HL-60/S4 treated with phorbol 12-myristate 13-acetate at 8.2 ng/mL for 4 days and 3 days (cell line): ENCODE measurements around the gene PRPF8.
"Not testable (repeated sequence)": the region's sequence is repeated elsewhere in the genome, so short reads cannot be mapped to it uniquely, and the experiment has no call there.

Source experiments
- in situ Hi-C: fragments of 300-500 bp; cut with MboI; formaldehyde crosslinking; loops from 2 replicates; pipeline ENCODE4 v1.15.0; 2022; ENCODE audit warnings: low sequenced_read_pairs

The PRPF8 gene

DNA sequence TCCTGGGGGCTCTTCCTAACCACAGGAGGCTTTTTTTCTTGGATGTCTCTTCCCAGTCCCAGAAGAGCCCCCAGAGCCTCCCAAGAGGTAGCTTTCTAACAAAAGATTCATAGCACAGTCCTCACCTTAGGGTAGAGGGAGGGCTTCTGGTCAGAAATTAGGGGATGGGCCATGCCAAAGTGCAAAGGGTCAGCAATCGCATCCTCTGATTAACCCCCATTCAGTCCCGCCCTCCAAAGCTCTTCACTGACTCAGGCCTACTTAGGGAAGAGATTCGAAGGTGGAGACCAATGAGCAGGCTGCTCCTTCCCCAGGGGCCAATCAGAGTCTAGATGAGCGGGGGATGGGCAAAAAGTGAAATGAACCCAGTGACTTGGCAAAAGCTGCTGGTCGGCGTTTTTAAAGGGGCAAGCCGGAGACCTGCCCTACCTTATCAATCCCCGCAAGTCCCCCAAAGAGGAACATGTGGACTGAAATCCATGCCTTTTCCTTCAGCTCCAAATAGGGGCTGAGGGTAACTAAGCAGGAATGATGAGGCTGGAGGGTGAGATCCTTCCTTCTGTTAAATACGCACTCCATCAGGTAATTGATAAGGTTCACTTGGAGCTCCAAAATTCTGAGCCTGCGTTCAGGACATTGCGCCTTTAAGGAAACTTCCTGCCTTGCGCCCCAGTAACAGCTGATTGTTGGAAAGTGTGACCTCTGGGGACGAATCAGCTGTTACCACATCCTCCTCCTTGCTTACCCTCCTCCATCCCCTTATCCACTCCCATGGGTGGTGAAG, 32.4 kb upstream of the PRPF8 start:
- in situ Hi-C loops, result no loop called here

DNA sequence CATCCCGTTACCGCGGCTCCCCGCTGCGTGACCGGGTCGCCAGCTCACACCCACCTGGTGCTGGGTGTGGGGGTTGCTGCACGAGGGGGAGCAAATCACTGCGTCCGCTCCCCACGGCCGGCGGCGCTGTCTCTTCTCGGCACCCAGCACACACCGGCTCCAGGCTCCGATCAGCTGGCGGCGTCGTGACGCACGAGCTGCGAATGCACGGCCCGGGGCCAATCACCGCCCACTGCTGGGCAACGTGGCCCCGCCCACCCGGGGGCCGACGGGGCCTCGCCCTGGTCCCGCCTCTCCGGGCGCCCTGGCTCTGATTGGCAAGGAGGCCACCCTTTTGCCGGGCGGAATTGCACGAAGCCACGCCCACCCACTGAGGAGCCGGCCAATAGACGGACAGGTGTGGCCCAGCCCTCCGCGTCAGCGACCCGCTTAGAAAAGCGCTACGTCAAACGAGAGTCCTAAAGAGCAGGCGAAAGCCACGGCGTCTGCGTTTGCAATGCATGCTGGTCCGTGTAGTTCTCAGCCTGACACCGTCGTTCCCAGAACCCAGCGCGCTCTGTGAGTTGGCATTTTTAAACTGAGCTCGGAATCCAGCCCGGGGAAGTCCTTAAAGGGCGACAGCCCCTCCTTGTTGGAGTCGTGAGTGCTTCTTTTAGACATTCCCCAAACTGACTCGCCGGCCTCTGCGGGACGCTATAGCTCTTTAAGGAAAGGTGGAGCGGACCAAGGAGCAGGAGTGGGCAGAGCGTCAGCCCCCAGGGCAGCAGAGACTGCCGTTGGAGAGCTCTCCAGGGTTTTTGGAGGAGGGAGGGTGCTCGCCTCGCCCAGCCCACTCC, 31.6 kb upstream of the PRPF8 start:
- in situ Hi-C loops, result no loop called here

DNA sequence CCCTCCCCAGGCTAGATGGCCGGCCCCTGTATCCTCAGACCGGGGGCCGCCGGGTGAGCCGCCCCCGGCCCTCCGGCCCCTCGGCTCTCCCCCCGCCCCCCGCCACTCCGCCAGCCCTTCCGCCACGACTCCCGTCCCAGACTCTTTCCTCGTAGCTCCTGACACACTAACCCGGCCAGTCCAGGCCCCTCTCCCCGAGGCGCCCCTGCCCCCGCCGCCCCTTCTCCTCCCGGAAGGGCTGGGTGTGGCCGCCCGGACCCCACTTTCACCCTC, 31.1 kb upstream of the PRPF8 start:
- in situ Hi-C loops, result no loop called here

DNA sequence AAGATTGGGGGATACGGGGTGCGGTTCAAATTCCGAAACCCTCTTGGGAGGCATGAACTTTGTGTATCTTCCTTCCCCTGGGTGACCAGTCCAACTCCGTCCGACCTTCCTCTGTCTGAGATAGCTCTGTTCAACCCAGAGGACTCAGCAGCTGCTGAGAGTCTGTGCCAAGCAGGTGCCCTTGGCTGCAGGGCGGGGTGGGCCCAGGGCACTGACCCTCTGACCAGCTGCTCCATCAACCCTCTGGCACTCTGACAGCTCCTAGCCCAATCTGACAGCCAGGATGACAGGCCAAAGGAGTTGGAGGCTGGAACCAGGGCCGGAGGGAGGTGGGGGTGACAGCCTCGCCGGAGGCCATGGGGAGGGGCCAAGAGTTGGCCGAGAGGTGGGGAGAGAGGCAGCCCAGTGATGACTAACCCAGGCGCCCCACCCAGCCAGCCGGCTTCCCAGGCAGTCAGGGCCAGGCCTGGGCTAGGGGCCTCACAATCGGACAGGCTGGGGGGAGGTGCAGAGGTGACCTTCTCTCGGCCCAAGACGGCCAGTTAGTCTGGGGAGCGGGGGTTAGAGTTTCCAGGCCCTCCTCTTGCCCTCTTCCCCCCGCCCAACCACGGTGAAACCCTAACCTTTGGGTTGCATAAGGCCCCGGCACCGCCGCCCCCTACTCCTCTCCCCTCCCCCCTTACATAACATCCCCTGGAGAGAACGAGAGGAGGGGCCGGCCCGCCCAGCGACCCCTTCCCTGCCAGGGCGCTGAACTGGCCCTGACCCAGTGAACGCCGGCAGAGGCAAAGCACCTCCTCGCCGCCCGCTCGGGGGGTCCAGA, 30.5 kb upstream of the PRPF8 start:
- in situ Hi-C loops, result no loop called here

DNA sequence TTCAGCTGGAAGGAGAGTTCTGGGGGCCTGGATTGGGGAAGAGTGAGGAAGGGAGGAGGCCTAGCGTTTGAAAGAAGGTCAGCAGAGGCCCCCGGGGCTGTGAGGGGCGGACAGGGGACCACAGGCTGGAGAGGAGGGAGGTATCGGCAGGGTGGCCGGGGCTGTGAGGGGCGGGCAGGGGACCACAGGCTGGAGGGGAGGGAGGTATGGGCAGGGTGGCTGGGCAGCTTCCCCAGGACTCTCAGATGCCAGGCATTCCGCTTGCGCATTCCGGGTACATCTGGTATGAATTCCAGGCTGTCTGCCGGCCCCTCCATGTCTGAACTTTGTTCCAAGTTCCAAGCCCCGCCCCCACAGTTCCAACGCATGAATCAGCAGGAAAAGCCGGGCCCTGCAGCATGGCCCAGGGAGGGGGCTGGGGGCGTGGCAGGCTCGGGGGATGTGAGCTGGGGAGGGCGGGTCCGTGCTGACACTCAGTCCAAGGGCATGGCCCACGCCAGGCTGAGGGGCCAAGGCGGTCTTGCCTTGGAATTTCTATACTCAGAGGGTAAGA, 29.8 kb upstream of the PRPF8 start:
- in situ Hi-C loops, result no loop called here

DNA sequence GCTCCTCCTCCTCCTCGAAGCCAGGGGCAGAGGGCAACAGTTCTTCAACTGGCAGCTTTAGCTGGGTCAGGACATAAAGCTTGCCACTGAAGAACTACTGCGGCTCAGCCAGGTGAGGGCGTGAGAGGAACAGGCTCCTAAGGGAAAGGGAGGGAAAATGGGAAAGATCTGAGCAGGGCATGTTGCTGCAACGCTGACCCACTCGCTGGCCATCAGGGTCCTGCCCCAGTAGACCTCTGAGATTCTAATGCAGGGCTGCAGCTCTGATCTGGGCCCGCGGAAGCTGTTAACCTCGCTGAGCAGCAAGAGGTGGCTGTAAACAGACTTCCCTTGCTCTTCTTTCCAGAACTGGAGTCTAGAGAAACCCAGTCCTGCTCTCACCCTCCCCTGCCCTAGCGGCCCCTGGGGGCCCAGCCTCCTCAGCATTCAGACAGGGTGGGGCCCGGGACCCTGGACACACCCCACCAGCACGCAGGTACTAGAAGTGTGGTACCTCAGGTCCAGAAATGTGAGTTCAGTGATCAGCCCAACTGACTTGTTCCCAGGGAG, 29.3 kb upstream of the PRPF8 start:
- in situ Hi-C loops, result no loop called here

DNA sequence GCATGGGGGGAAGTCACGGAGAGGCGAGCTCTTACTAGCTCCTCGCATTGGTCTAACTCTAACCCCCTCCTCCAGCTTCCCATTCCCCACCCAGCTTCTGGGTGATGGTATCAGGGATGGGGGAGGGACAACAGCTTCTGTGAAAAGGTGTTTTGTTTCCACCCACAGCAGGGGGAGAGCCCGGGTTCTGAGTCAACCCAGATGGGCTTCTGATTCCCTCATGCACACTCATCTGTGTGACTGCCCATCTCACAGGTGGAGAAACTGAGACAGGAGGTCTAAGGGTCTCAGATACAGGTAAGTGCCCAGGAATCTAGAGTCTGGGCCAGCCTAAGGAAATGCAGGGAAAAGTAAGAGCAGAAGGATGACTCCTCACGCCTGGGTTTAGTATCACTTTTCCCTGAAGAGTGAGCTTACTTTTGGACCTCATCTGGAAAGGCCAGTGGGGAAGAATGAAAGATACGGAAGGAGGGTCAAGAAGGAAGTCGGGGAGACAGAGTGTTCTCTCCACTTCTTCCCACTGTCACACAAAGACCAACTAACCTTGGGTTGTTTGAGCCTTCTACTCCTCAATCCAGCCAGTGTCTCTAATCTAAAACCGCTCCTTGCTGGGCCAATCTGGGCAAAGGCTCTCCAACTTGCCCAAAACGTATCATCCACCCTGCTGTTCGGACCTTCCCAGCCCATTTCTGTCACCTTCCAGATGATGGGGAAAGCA, 28.7 kb upstream of the PRPF8 start:
- in situ Hi-C loops, result no loop called here

DNA sequence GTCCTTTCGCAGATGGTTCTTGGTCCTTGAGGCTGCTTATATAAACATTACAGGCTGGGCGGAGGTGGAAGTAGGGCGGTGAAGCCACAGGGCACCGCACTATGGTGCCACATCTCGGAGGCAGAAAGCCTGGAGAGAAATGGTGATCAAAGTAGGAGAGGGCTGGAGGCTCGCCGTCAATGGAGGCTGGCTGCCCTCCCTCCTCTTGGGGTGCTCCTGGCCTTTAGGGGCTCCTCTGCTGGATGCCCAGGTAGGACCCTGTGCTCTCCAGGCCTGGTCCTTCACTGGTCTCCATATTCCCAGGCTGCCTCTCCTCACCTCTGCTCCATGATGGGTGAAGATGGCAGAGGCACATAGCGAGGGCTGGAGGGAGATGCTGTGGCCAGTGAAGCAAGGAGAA, 27.6 kb upstream of the PRPF8 start:
- in situ Hi-C loops, result no loop called here

DNA sequence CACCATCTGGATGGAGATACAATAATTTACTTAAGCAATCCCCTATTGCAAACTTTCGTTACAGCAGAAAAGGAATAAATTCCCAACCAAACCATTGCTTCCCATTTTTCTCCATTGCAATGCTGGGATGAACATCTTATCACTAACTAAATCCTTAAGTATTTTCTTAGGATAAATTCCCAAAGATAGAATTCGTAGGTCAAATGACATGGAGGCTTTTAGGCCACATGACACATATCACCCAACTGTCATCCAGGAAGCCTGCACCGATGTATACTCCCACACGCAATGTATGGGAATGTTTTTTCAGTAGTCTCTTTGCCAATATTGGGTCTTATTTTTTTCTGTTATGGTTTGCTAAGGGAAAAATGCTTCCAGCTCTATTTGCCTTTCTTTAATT, 27.1 kb upstream of the PRPF8 start:
- in situ Hi-C loops, result no loop called here

DNA sequence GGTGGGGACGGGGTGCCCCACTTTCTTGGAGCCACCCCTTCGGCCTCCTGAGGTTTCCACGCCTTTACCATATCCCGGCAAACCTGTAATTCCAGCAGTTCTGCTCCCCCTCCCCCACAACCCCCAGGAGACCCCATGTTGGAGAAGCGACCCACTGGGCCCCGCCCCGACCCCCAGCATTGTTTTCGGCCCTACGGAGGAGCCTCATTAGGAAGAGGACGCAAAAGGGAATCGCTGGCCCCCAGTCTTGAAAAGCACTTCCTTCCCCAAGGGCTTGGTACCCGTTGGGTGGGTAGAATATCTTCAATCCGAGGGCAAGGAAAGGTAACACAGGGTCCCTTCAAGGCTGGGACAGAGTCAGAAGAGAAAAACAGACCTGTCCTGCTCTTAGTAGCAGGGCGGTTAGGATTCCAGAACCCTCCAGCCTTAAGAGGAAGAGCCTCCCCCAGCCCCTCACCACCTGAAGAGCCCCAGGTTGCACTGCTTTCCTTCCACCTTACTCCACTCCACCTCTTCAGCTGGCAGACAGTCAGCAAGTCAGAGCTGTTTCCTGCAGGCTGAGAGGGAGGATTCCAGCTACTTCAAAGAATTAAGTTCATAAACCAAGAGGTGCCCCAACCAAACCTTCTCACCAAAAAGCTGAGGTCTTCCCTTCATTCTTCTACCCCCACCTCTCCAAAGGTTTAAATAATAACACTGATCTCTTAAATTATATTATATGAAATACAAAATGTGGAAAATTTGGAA, 26.3 kb upstream of the PRPF8 start:
- in situ Hi-C loops, result no loop called here

DNA sequence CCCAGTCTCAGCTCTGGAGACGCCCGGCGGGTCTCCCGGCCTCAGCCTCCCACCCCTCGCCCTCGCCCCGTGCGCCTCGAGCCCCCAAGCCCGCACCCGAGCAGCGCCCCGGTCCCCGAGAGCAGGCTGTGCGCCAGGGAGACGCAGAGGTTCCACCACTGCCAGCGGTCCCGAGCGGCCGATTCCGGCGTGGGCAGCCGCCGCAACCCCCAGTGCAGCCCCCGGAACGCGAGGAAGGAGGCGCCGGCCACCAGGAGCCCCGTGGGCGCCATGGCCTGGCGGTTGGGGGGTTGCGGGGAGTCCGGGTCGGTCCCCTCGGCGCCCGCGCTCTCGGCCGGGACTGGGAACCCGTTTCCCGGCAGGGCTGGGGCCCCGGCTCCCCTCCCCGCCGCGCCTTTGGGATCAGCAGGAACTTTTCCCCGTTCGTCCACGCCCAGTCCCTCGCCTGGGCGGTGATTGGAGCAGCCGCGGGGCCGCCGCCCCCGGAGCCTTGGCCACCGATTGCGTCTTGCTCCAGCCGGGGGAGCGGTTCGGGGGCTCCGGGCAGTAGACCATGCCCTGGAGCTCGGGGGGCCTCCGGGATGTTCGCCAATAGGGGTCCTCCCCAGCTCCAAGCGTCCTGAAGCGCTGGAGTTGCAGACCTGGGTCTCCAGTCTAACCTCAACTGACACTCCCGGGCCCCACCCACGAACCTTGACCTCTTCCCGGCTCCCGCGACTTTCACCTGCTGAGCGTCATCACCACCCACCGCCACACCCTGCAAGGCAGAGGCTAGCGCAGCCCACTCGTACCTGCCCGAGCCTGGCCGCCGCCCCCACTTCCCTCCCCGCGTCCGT, 25.5 kb upstream of the PRPF8 start, which contains the start of gene TLCD2:
TSS of gene TLCD2 (minus strand) at position 407 of the 836 bp plus-strand sequence. CDS start at position 272, 135 bp downstream.
- in situ Hi-C loops, result no loop called here

DNA sequence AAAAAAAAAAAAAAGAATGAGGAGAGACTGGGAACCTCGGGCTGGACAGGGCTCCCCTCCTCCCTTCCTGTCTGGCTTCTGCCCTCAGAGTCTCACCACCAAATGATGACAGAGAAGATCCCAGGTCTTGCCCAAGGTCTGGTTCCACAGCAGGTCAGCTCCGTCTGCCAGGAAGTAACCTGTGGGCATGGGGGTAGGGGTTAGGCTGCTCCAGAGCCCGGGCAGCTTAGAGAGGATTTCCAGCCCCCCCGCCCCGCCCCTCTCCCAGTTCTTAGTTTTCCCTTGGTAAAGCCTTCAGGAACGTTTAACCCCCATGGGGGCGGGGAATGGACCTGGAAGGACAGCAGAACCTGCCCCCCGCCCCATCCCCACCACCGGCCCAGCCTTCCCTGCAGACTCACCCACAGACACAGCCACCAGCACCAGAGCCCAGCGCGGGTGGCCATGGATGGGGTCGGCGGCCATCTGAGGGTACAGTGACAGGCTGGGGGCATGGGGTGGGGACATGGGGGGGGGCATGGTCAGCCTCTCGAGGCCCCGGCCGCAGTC, 24.8 kb upstream of the PRPF8 start:
- in situ Hi-C loops, result no loop called here

DNA sequence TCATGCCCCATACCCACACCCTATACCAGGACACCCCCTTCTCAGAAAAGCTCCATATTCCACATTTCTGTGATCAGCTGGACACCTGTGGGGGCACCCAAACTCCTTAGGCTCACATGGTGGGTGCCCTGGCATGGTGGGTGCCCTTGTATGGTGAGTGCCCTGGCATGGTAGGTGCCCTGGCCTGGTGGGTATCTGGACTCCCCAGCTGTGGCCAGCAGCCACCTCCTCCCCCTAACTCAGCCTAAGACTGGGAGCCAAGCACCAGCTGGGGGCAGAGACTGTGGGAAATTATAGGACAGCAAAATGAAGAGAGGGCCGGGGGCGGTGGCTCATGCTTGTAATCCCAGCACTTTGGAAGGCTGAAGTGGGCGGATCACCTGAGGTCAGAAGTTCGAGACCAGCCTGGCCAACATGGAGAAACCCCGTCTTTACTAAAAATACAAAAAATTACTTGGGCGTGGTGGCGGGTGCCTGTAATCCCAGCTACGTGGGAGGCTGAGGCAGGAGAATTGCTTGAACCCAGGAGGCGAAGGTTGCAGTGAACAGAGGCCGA, 24.2 kb upstream of the PRPF8 start:
- in situ Hi-C loops, result not testable (repeated sequence)

DNA sequence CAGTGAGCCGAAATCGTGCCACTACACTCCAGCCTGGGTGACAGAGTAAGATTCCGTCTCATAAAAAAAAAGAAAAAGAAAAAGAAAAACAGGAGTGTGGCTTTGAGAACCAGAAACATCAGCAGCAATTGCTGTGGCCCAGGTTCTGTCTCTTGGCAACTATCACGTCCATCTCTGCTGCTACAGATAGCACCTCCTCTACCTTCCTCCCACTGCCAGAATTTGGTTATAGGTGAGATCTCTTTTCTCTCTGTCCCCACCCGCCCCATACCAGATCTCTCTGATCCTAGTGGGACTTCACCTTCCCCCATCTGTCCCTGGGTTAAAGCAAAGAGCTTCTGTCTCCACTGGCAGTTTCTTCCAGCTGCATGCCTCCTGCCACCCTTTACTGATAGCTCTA, 22.4 kb upstream of the PRPF8 start:
- in situ Hi-C loops, result no loop called here

DNA sequence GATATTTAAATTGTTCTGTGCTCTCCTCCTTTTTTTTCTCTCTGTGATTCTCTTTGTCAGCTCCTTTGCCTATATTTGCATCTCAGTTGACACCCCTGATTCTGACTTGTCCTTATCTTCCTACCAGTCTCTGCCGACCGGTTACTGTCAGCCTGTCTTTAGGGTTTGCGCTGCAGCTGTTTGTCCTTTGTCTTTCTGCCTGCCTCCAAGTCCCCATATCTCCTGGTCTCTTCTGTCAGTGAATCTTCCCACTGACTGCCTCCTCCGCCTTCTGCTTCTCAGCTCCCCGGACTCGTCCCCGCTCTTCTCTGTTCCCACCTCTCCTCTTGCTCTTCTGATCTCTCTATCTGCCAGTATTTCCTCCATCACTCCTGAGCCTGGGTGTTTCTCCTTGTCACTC, 20.3 kb upstream of the PRPF8 start:
- in situ Hi-C loops, result no loop called here

DNA sequence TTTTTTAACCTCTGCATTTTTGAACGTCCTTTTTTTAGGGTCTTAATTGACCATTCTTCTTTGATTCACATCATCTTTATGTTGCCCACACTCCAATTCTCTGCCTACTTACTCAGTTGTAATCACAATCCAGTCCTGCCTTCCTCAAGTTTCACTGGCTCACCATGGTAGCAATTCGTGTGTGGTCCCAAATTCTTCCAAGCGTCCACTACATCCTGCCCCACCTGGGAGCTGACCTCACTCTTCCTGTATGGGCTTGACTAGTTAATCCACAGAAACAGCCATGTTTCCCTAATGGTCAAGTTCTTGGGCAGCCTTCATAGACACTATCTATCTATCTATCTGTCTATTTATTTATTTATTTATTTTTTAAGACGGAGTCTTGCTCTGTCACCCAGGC, 18.4 kb upstream of the PRPF8 start:
- in situ Hi-C loops, result no loop called here

DNA sequence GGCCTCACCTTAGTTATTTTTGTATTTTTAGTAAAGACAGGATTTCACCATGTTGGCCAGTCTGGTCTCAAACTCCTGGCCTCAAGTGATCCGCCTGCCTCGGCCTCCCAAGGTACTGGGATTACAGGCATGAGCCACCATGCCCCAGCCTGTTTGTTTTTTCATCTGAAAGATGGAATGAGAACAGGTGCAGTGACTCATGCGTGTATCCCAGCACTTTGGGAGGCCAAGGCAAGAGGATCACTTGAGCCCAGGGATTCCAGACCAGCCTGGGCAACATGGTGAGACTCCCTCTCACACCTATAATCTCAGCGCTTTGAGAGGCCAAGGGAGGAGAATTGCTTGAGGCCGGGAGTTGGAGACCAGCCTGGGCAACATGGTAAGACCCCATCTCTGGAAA, 15.2 kb upstream of the PRPF8 start:
- in situ Hi-C loops, result not testable (repeated sequence)

DNA sequence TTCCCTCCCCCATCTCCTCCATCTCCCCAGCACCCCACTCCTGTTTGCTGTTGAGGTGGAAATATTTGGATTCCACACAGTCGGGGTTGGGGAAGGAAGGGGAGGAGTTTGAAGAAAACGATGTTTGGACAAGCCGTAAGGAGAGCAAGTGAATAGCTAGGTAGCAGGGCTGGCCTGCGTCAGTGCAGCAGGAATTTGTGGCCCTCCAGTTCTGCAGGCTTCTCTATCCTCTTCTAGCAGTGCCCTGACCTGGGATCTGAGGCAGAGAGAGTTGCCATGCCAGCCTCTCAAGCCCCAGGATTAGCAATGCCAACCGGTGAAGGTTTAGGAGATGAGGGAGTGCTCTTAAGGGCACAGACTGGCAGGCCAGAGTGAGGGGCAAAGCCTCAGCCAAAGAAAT, 13.0 kb upstream of the PRPF8 start:
- in situ Hi-C loops, result no loop called here
